ENCODE results near the gene FLACC1. TPM values are rescaled to one million over a fixed set of nuclear protein-coding genes. Genes with fewer than 3 reads are reported as not detected.

FLACC1 gene
- total RNA-seq, 2 donors from 2014 or later, result 4.5 to 4.7 TPM

GRCh38 chr2:201264472-201265173 lies 92.5 kb downstream of the FLACC1 start:
- Mint-ChIP-seq H3K4me1 (peaks cover 68% of the 10 kb centered on the region), H3K27me3 (no peaks in the 10 kb centered on the region), H3K4me3 (peak overlapping the region; percentile 93), H3K36me3 (ENCODE audit: low read depth) (peaks cover 17% of the 10 kb centered on the region), H3K27ac (peak overlapping the region; percentile 100)
- ATAC-seq (no peak), DNase-seq (no peak)
- no peaks in the 10 kb centered on the region for H3K9me3 ChIP-seq (ENCODE audit: control insufficient read depth, low read length, poor library complexity, severe bottlenecking)

- Mint-ChIP-seq H3K4me3 (peak overlapping the region; percentile 93), H3K4me1 (peaks cover 67% of the 10 kb centered on the region), H3K27me3 (no peaks in the 10 kb centered on the region), H3K27ac (peak overlapping the region; percentile 100), H3K36me3 (ENCODE audit: low read depth) (peaks cover 17% of the 10 kb centered on the region)
- no peak for DNase-seq
- H3K9me3 ChIP-seq (ENCODE audit: control insufficient read depth, low read length, poor library complexity, severe bottlenecking), result no peaks in the 10 kb centered on the region
- no peak for ATAC-seq
Observed at GRCh38 chr2:201263779-201264178, 93.4 kb downstream of the FLACC1 start.

GRCh38 chr2:201262718-201263117 lies 94.4 kb downstream of the FLACC1 start:
- no peak for DNase-seq
- no peaks in the 10 kb centered on the region for H3K27me3 Mint-ChIP-seq
- H3K27ac Mint-ChIP-seq, result peak overlapping the region; percentile 100
- H3K4me3 Mint-ChIP-seq, result peak overlapping the region; percentile 93
- peaks cover 71% of the 10 kb centered on the region for H3K4me1 Mint-ChIP-seq
- ATAC-seq, result no peak
- H3K9me3 ChIP-seq (ENCODE audit: control insufficient read depth, low read length, poor library complexity, severe bottlenecking), result no peaks in the 10 kb centered on the region
- H3K36me3 Mint-ChIP-seq (ENCODE audit: low read depth), result peaks cover 16% of the 10 kb centered on the region

GRCh38 chr2:201261906-201262305 lies 95.2 kb downstream of the FLACC1 start:
- peaks cover 71% of the 10 kb centered on the region for H3K4me1 Mint-ChIP-seq
- peaks cover 15% of the 10 kb centered on the region for H3K36me3 Mint-ChIP-seq (ENCODE audit: low read depth)
- H3K4me3 Mint-ChIP-seq, result peak overlapping the region; percentile 99
- no peaks in the 10 kb centered on the region for H3K9me3 ChIP-seq (ENCODE audit: control insufficient read depth, low read length, poor library complexity, severe bottlenecking)
- no peak for ATAC-seq
- no peak for DNase-seq
- peak overlapping the region; percentile 100 for H3K27ac Mint-ChIP-seq
- no peaks in the 10 kb centered on the region for H3K27me3 Mint-ChIP-seq

GRCh38 chr2:201261471-201261870 lies 95.7 kb downstream of the FLACC1 start:
- peak; percentile 30 to 51 (median 42) for DNase-seq
- Mint-ChIP-seq H3K4me3 (peak overlapping the region; percentile 99), H3K27ac (peak overlapping the region; percentile 100), H3K4me1 (peaks cover 71% of the 10 kb centered on the region), H3K27me3 (no peaks in the 10 kb centered on the region), H3K36me3 (ENCODE audit: low read depth) (peaks cover 15% of the 10 kb centered on the region)
- no peak for ATAC-seq
- no peaks in the 10 kb centered on the region for H3K9me3 ChIP-seq (ENCODE audit: control insufficient read depth, low read length, poor library complexity, severe bottlenecking)

- peak; percentile 39 for ATAC-seq
- peaks cover 12% of the 10 kb centered on the region for H3K36me3 Mint-ChIP-seq (ENCODE audit: low read depth)
Observed at GRCh38 chr2:201260302-201260800, 96.8 kb downstream of the FLACC1 start, which contains the start of gene CASP8. TSS of gene CASP8 (plus strand) at chr2:201260536. CDS start at chr2:201266487, 5,951 bp downstream.

GRCh38 chr2:201258666-201259615 lies 98.2 kb downstream of the FLACC1 start:
- DNase-seq, result no peak
- peak overlapping the region; percentile 100 for H3K27ac Mint-ChIP-seq
- no peak for ATAC-seq
- H3K4me3 Mint-ChIP-seq, result peak overlapping the region; percentile 99
- no peaks in the 10 kb centered on the region for H3K9me3 ChIP-seq (ENCODE audit: control insufficient read depth, low read length, poor library complexity, severe bottlenecking)
- H3K4me1 Mint-ChIP-seq, result peaks cover 62% of the 10 kb centered on the region
- H3K36me3 Mint-ChIP-seq (ENCODE audit: low read depth), result peaks cover 12% of the 10 kb centered on the region
- no peaks in the 10 kb centered on the region for H3K27me3 Mint-ChIP-seq

More at GRCh38 chr2:201260302-201260800, 96.8 kb downstream of the FLACC1 start, which contains the start of gene CASP8:
- no peaks in the 10 kb centered on the region for H3K27me3 Mint-ChIP-seq
- H3K9me3 ChIP-seq (ENCODE audit: control insufficient read depth, low read length, poor library complexity, severe bottlenecking), result no peaks in the 10 kb centered on the region
- peak within 1 kb of the TSS; percentile 100 for H3K27ac Mint-ChIP-seq
- peak; percentile 31 to 57 (median 53) for DNase-seq
- H3K4me1 Mint-ChIP-seq, result peaks cover 62% of the 10 kb centered on the region
- H3K4me3 Mint-ChIP-seq, result peak within 1 kb of the TSS; percentile 99

- peaks cover 61% of the 10 kb centered on the region for H3K4me1 Mint-ChIP-seq
- ATAC-seq (peak; percentile 76), DNase-seq (peak; percentile 72 to 89 (median 88))
- H3K27me3 Mint-ChIP-seq, result no peaks in the 10 kb centered on the region
- H3K9me3 ChIP-seq (ENCODE audit: control insufficient read depth, low read length, poor library complexity, severe bottlenecking), result no peaks in the 10 kb centered on the region
- peak overlapping the region; percentile 99 for H3K4me3 Mint-ChIP-seq
- peaks cover 12% of the 10 kb centered on the region for H3K36me3 Mint-ChIP-seq (ENCODE audit: low read depth)
- H3K27ac Mint-ChIP-seq, result peak overlapping the region; percentile 100
Observed at GRCh38 chr2:201257956-201258665, 99.0 kb downstream of the FLACC1 start.

- Mint-ChIP-seq H3K36me3 (ENCODE audit: low read depth) (peaks cover 10% of the 10 kb centered on the region), H3K4me3 (peak overlapping the region; percentile 99), H3K27ac (peak overlapping the region; percentile 100), H3K4me1 (peaks cover 62% of the 10 kb centered on the region), H3K27me3 (no peaks in the 10 kb centered on the region)
- DNase-seq (peak; percentile 33 to 51 (median 45)), ATAC-seq (peak; percentile 34)
- no peaks in the 10 kb centered on the region for H3K9me3 ChIP-seq (ENCODE audit: control insufficient read depth, low read length, poor library complexity, severe bottlenecking)
Observed at GRCh38 chr2:201257381-201257955, 99.7 kb downstream of the FLACC1 start.

GRCh38 chr2:201256082-201256481 lies 101.1 kb downstream of the FLACC1 start:
- Mint-ChIP-seq H3K36me3 (ENCODE audit: low read depth) (peaks cover 7% of the 10 kb centered on the region), H3K4me1 (peaks cover 64% of the 10 kb centered on the region), H3K4me3 (peak overlapping the region; percentile 99), H3K27me3 (no peaks in the 10 kb centered on the region), H3K27ac (peak overlapping the region; percentile 100)
- ATAC-seq (no peak), DNase-seq (no peak)
- no peaks in the 10 kb centered on the region for H3K9me3 ChIP-seq (ENCODE audit: control insufficient read depth, low read length, poor library complexity, severe bottlenecking)

GRCh38 chr2:201255408-201256033 lies 101.6 kb downstream of the FLACC1 start:
- Mint-ChIP-seq H3K36me3 (ENCODE audit: low read depth) (peaks cover 9% of the 10 kb centered on the region), H3K4me1 (peaks cover 65% of the 10 kb centered on the region), H3K27me3 (no peaks in the 10 kb centered on the region), H3K27ac (peak overlapping the region; percentile 100), H3K4me3 (no peak overlapping the region)
- no peaks in the 10 kb centered on the region for H3K9me3 ChIP-seq (ENCODE audit: control insufficient read depth, low read length, poor library complexity, severe bottlenecking)
- ATAC-seq (no peak), DNase-seq (no peak)
